Adrenal gland (tissue), 12 donors: ENCODE data around the gene SYNJ2. TPM values are rescaled to one million over a fixed set of nuclear protein-coding genes. Genes with fewer than 3 reads are reported as not detected.

Source experiments
- DNase-seq, 7 donors: peaks; one replicate each; pipeline ENCODE4 v3.0.0-alpha.2; 2019 to 2020
- H3K27ac ChIP-seq, 5 donors: fragments of 200-600 bp; sonication (generic) in 4 of 5; 1 replicate in 3 of 5; 2 replicates in 2 of 5; pipeline versions ENCODE4 v1.5.1 to v1.8.0; 2016 to 2020; ENCODE audit warnings: mild to moderate bottlenecking in 1 of 5
- H3K27me3 ChIP-seq: fragments of 200-600 bp; 2 replicates; pipeline ENCODE4 v1.8.0; 2021
- H3K36me3 ChIP-seq, 2 donors: fragments of 200-600 bp; replicated peaks in 1 of 2; 1 replicate in 1 of 2; 2 replicates in 1 of 2; pipeline versions ENCODE4 v1.5.1 to v1.8.0; 2018 to 2022
- H3K4me1 ChIP-seq, 2 donors: fragments of 200-600 bp; replicated peaks in 1 of 2; 1 replicate in 1 of 2; 2 replicates in 1 of 2; pipeline versions ENCODE4 v1.5.1 to v1.8.0; 2018 to 2021
- H3K4me3 ChIP-seq, 4 donors: fragments of 200-600 bp; sonication (generic) in 3 of 4; one replicate each; pipeline ENCODE4 v1.5.1; 2016 to 2018
- H3K9me3 ChIP-seq, 3 donors: fragments of 200-600 bp; sonication (generic) in 1 of 3; replicated peaks in 1 of 3; 1 replicate in 2 of 3; 2 replicates in 1 of 3; pipeline versions ENCODE4 v1.5.1 to v1.8.0; 2016 to 2021
- CTCF ChIP-seq, 6 experiments: fragments of 450-650 bp in 4 of 6; fragments of 200-600 bp in 2 of 6; sonication (generic) in 1 of 6; IDR thresholded peaks; 1 replicate in 5 of 6; 2 replicates in 1 of 6; pipeline versions ENCODE4 v1.5.1 to v1.8.0; 2016 to 2021; ENCODE audit warnings: antibody characterized with exemption in 6 of 6, mild to moderate bottlenecking in 2 of 6, moderate library complexity in 1 of 6
- POLR2A ChIP-seq, 2 donors: fragments of 450-650 bp; IDR thresholded peaks; one replicate each; pipeline ENCODE4 v1.6.1; 2017; ENCODE audit warnings: antibody characterized with exemption in 2 of 2, mild to moderate bottlenecking in 2 of 2, moderate library complexity in 1 of 2
- WGBS, 4 donors: extraction: QIAGEN DNeasy Blood & Tissue Kit in 2 of 4; methylation state at CpG; one replicate each; pipeline versions ENCODE4 v1.1.5 to v1.1.7; 2013 to 2017; 5-methylcytosine and 5-hydroxymethylcytosine counted together
- intact Hi-C, 2 donors: fragments of 100-400 bp; cut with DNase I; formaldehyde crosslinking; loops; one replicate each; pipeline versions ENCODE4 v1.14.1 to v1.15.0; 2022 to 2023
- polyA plus RNA-seq, 3 donors: library from polyadenylated mRNA; stranded (reverse); fragments of 200-250 nt in 2 of 3; fragments of 350-450 nt in 1 of 3; fragmentation: Illumina TruSeq in 1 of 3; extraction: RNeasy Lipid Tissue Mini Kit (QIAGEN cat#74804) in 1 of 3; gene quantifications; one replicate each; pipeline ENCODE4 v1.2.3, GENCODE V29; 2013 to 2014
- total RNA-seq, 9 donors: library from RNA; depleted of rRNA in 4 of 9; stranded (reverse); fragments of >200 nt in 4 of 9; fragments of 120-200 nt in 1 of 9; fragmentation: NEBNext Ultra II Directional in 1 of 9; extraction: Animal tissue kit (Norgen Biotek cat#: 25700) in 1 of 9; gene quantifications; one replicate each; pipeline versions ENCODE4 v1.1.0 to v1.2.4, GENCODE V29; 2013 to 2023
- donor health status: healthy with polysubstance abuse.
- donor health status: Bipolar disorder and iron deficiency.
- donor health status: DM: yes; HTN: yes; CAD: no.
- donor health status: DM: no; HTN: no; CAD: no.
- donor health status: DM: no; HTN: no; CAD: no.
- donor health status: DM: yes; HTN: yes; CAD: no.

The SYNJ2 gene
- total and polyA plus RNA-seq, 12 donors = 1.6 to 20.5 (median 12.8) TPM

GRCh38 chr6:158009935-158010585, 28.4 kb downstream of the SYNJ2 start:
- peaks cover 9 to 27% of the 10 kb centered on the region in 2 donors for H3K4me1 ChIP-seq
- intact Hi-C loops = no loop called here
- peak overlapping the region in 2 of 5 donors; percentile 50 to 82 for H3K27ac ChIP-seq
- no peak for TF ChIP-seq POLR2A (IDR thresholded peaks at IDR 0.05)
- TF ChIP-seq CTCF (IDR thresholded peaks at IDR 0.05) = no peak
- no peaks in the 10 kb centered on the region for H3K27me3 ChIP-seq
- DNase-seq = no peak
- H3K9me3 ChIP-seq = no peaks in the 10 kb centered on the region
- no peak overlapping the region for H3K4me3 ChIP-seq
- 91 to 97% (median 95%) methylated on average over 6 of the region's 6 CpGs for WGBS, 4 donors
- no peaks in the 10 kb centered on the region for H3K36me3 ChIP-seq

- Histone ChIP-seq H3K27ac (peak overlapping the region in 1 of 5 donors; percentile 56), H3K4me3 (no peak overlapping the region), H3K27me3 (no peaks in the 10 kb centered on the region), H3K36me3 (no peaks in the 10 kb centered on the region), H3K4me1 (peaks cover 9 to 27% of the 10 kb centered on the region in 2 donors), H3K9me3 (no peaks in the 10 kb centered on the region)
- WGBS, 4 donors = 92 to 96% (median 93%) methylated on average over 19 of the region's 19 CpGs
- TF ChIP-seq CTCF (IDR thresholded peaks at IDR 0.05) (no peak), POLR2A (IDR thresholded peaks at IDR 0.05) (no peak)
- intact Hi-C loops = no loop called here
- peak in 1 of 7 donors; percentile 10 for DNase-seq
Measured at GRCh38 chr6:158010591-158011477, 29.2 kb downstream of the SYNJ2 start.

- Histone ChIP-seq H3K36me3 (no peaks in the 10 kb centered on the region), H3K27me3 (no peaks in the 10 kb centered on the region), H3K9me3 (no peaks in the 10 kb centered on the region), H3K4me3 (no peak overlapping the region), H3K4me1 (peaks cover 9 to 27% of the 10 kb centered on the region in 2 donors), H3K27ac (peak overlapping the region in 1 of 5 donors; percentile 56)
- peak in 1 of 7 donors; percentile 22 for DNase-seq
- intact Hi-C loops = no loop called here
- TF ChIP-seq CTCF (IDR thresholded peaks at IDR 0.05) (no peak), POLR2A (IDR thresholded peaks at IDR 0.05) (no peak)
- 63 to 81% (median 71%) methylated on average over 6 of the region's 6 CpGs for WGBS, 4 donors
Measured at GRCh38 chr6:158011478-158011920, 29.8 kb downstream of the SYNJ2 start.

GRCh38 chr6:158011980-158012566, 30.4 kb downstream of the SYNJ2 start:
- Histone ChIP-seq H3K27ac (peak overlapping the region in 1 of 5 donors; percentile 56), H3K4me1 (peaks cover 9 to 27% of the 10 kb centered on the region in 2 donors), H3K4me3 (no peak overlapping the region), H3K27me3 (no peaks in the 10 kb centered on the region), H3K36me3 (no peaks in the 10 kb centered on the region), H3K9me3 (no peaks in the 10 kb centered on the region)
- WGBS, 4 donors = 88 to 91% (median 90%) methylated on average over 7 of the region's 7 CpGs
- DNase-seq = peak in 1 of 7 donors; percentile 4
- TF ChIP-seq POLR2A (IDR thresholded peaks at IDR 0.05) (no peak), CTCF (IDR thresholded peaks at IDR 0.05) (no peak)
- intact Hi-C loops = no loop called here
